NCI-H2227 (cell line): Measurements from ENCODE around the gene C20orf173.

Source experiments
- DNase-seq: peaks from one replicate; lab custom pipeline; 2025; ENCODE audit not compliant: unreplicated experiment; lab: John Stamatoyannopoulos, UW

Gene C20orf173

DNA sequence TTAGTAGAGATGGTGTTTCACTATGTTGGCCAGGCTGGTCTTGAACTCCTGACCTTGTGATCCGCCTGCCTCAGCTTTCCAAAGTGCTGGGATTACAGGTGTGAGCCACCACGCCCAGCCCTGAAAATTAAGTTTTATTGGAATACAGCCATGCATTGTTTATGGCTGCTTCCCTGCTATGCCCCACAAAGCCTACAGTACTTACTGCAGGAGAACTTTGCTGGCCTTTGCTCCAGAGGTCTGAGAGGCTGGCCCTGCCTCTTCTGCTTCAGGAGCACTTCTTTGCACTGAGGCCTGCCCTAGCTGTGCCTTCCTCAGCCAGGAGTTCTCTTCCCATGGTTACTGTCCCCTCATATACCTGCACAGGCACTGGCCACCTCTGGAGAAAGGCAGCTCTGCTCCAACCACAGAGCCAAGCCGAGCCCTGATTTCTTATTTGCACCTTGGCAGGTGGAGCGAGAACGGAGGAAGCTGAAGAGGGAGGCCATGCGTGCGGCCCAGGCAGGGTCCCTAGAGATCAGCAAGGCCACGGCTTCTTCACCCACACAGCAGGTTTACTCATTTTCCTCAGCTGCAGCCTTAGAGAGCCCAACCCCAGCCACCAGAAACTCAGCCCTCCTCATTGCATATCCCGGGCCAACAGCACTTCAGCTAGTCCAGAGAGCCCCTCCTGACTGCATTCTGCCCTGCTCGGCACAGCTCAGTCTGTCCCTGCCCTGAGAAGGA lies 20.8 kb downstream of the C20orf173 start:
- DNase-seq = no peak

DNA sequence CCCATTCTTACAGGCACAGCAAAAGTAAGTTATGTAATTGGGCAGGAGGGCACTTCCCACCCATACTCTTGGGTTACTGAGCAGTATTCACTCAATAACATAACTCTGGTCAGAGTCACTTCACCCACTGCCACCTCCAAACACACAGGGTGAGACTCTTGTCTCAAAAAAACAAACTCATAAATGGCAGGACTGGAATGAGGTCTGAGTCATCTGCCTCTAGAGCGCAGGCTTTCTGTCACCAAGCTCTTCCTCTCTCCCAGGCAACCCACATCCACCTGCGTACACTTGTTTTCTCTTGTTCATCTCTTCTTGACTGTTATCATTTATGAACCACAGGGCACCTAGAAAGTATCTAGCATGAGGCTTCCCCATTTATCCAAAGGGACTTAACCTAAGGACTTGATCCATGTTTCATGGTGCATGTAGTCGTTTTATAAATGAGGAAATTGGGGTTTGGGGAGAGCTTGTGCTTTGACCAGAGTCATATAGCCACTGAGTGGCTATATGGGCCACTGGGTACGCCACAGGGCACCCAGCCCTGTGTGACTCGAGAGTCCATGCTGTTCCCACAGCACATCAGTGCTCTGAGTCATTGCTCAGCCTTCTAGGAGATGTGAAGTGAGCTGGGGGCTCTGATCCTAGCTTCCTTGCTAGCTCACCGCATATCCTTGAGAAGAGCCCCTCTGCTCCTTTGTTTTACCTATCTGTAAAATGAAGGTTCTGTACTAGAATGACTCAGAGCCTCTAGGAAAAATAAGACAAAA lies 22.4 kb downstream of the C20orf173 start:
- no peak for DNase-seq

- no peak for DNase-seq
Measured at GRCh38 chr20:35506179-35506578, 23.3 kb downstream of the C20orf173 start.

- DNase-seq = no peak
Measured at GRCh38 chr20:35504751-35505150, 24.7 kb downstream of the C20orf173 start.

DNA sequence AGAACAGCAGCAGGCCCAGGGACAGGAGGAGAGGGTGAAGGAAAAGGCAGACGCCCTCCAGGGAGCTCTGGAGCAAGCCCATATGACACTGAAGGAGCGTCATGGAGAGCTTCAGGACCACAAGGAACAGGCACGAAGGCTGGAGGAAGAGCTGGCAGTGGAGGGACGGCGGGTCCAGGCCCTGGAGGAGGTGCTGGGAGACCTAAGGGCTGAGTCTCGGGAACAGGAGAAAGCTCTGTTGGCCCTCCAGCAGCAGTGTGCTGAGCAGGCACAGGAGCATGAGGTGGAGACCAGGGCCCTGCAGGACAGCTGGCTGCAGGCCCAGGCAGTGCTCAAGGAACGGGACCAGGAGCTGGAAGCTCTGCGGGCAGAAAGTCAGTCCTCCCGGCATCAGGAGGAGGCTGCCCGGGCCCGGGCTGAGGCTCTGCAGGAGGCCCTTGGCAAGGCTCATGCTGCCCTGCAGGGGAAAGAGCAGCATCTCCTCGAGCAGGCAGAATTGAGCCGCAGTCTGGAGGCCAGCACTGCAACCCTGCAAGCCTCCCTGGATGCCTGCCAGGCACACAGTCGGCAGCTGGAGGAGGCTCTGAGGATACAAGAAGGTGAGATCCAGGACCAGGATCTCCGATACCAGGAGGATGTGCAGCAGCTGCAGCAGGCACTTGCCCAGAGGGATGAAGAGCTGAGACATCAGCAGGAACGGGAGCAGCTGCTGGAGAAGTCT lies 25.5 kb downstream of the C20orf173 start:
- no peak for DNase-seq

GRCh38 chr20:35503281-35503680 lies 26.2 kb downstream of the C20orf173 start:
- no peak for DNase-seq

GRCh38 chr20:35502352-35502751 lies 27.1 kb downstream of the C20orf173 start:
- no peak for DNase-seq

DNA sequence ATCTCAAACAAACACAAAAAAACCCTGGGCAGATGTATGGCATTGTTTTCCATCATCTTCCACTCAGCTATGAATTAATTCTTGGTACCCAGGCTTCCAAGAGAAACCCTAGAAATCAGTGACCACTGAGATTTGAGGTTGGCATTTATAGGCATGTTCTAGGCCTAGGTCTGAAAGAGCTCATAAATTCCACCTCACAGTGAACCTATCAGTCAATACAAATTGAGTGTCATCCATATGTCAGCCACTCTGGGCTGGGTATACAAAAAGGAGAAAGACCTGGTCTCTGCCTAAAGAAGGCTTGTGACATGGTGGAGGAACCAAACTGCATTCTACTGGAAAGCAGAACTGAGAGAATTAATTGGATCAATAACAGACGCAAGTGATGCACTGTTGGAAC lies 30.2 kb downstream of the C20orf173 start:
- DNase-seq = no peak

DNA sequence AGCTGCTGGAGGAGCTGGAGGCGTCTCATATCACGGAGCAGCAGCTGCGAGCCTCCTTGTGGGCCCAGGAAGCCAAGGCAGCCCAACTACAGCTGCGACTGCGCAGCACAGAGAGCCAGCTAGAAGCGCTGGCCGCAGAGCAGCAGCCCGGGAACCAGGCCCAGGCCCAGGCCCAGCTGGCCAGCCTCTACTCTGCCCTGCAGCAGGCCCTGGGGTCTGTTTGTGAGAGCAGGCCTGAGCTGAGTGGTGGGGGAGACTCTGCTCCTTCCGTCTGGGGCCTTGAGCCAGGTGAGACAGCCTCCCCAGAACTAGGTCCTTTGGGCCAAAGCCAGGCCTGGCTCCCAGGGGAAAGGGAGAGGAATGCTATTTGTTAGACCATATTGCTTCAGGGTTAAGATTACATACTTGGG lies 31.7 kb downstream of the C20orf173 start:
- DNase-seq = no peak

GRCh38 chr20:35497320-35497719 lies 32.1 kb downstream of the C20orf173 start:
- no peak for DNase-seq

- DNase-seq = no peak
Measured at GRCh38 chr20:35496481-35496880, 33.0 kb downstream of the C20orf173 start.

DNA sequence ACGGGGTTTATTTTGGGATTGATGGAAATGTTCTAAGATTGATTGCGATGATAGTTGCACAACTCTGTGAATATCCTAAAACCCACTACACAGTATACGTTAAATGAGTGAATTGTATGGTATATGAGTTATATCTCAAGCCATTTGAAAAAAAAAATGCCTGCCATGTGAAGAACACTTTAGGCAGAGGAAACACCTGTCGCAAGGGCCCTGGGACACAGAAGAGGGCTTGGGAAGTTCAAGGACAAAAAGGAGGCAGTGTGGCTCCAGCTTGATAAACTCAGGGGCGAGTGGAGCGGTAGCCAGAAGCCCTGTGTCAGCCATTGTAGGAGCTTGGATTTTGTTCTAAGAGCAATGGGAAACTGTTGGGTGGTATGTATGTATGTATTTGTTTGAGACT lies 37.1 kb downstream of the C20orf173 start:
- no peak for DNase-seq

GRCh38 chr20:35491823-35492222 lies 37.6 kb downstream of the C20orf173 start:
- no peak for DNase-seq

DNA sequence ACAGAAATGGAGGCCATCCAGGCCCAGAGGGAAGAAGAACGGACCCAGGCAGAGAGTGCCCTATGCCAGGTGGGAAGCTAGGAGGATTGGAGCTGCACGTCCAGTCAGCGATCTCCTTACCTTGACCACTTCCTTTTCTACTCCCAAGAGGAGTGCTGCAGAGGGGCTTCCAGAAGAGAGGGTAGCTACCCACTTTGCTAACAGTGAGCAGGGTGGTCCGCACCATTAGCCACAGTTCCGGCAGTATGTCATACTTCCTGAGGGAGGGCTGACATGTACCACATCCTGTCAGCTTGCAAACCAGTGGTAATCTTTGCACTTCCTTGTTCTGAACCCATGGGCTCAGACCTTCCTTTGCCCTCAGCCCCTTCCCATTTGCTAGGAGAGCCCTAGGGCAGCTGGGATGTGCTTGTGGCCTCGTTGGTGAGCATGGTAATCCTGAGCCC lies 38.7 kb downstream of the C20orf173 start:
- DNase-seq = no peak

GRCh38 chr20:35489717-35490116 lies 39.7 kb downstream of the C20orf173 start:
- DNase-seq = no peak

GRCh38 chr20:35487479-35487878 lies 42.0 kb downstream of the C20orf173 start:
- no peak for DNase-seq

GRCh38 chr20:35479798-35480197 lies 49.7 kb downstream of the C20orf173 start:
- no peak for DNase-seq

DNA sequence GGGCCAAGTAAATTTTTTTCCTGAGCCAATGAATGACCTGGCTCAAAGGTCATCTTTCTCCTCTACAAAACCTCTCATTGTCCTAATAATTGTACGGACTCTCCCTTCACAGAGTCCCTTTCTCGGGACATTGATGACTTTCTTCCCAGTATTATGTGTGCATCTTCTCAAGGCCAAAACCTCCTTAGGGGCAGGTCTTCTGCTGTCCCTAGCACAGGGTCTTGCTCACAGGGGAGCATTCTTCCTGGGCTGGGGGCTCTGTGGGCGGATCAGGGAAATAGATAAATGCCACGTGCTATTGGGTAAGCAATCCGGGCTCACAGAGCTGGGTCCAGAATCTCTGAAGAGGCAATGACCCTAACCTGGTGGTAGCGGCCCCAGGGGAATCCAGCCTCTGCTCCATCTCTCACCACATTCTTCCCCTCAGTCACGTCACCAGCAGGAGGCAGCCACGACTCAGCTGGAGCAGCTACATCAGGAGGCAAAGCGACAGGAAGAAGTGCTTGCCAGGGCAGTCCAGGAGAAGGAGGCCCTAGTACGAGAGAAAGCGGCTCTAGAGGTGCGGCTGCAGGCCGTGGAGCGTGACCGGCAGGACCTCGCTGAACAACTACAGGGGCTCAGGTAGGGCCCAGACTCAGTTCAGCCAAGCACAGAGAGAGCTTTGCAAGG lies 50.5 kb downstream of the C20orf173 start:
- no peak for DNase-seq
